Hindlimb muscle (tissue), 1 donor: Measurements from ENCODE around the gene IFI44L. TPM values are rescaled to one million over a fixed set of nuclear protein-coding genes. Genes with fewer than 3 reads are reported as not detected.

Experiments
- DNase-seq: peaks from one replicate; pipeline ENCODE4 v3.0.0-alpha.2; 2013
- polyA plus RNA-seq: library from polyadenylated mRNA; unstranded; fragments of 120-200 nt; gene quantifications from one replicate; pipeline ENCODE4 v1.2.1, GENCODE V29; 2013; ENCODE audit not compliant: insufficient read length

Gene IFI44L
- polyA plus RNA-seq, 1 donor = 1.7 TPM

DNA sequence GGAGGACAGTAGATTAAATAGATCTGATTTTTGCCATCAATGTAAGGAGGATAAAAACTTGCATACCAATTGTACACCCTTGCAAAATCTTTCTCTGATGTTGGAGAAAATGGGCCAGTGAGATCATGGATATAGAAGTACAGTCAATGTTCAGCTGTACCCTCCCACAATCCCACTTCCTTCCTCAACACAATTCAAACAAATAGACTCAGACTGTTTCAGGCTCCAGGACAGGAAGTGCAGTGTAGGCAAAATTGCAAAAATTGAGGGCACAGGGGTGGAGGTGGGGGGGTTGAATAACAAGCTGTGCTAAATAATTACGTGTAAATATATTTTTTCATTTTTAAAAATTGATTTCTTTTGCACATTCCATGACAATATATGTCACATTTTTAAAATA lies 25.5 kb downstream of the IFI44L start:
- DNase-seq = no peak

DNA sequence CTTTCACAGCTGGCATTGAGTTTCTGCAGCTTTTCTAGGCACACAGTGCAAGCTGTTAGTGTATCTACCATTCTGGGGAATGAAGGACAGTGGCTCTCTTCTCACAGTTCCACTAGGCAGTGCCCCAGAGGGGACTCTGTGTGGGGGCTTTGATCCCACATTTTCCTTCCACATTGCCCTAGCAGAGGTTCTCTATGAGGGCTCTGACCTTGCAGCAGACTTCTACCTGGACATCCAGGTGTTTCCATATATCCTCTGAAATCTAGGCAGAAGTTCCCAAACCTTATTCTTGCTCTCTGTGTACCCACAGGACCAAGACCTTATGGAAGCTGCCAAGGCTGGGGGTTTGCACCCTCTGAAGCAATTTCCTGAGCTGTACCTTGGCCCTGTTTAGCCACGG lies 27.0 kb downstream of the IFI44L start:
- no peak for DNase-seq

DNA sequence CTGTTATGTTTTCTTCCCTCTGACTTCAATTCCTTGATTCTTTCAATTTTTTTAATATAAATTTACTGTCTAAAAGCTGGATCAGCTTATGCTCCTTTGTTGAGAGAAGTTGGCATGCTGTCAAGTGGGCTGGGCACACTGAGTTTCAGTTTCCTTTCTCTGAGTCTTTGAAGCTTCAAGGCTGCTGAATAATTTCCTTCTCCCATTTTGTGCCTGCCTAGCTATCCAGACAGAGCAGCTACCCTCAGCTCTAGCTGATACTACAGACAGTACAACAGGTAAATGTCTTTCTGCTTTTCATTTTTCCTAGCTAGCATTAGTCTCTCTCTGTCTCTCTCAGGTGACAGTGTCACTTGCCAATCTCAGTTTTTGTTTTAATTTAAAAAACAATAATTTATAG lies 29.4 kb downstream of the IFI44L start, which contains the start of gene IFI44:
Gene IFI44, plus strand, starts transcription at position 204 of the 400 bp plus-strand sequence. CDS start 365 bp downstream, outside the sequence.
- DNase-seq = peak; percentile 80

- peak; percentile 18 for DNase-seq
Observed at GRCh38 chr1:78650114-78650660, 29.9 kb downstream of the IFI44L start.

GRCh38 chr1:78651241-78651640 lies 31.0 kb downstream of the IFI44L start:
- DNase-seq = peak; percentile 23

DNA sequence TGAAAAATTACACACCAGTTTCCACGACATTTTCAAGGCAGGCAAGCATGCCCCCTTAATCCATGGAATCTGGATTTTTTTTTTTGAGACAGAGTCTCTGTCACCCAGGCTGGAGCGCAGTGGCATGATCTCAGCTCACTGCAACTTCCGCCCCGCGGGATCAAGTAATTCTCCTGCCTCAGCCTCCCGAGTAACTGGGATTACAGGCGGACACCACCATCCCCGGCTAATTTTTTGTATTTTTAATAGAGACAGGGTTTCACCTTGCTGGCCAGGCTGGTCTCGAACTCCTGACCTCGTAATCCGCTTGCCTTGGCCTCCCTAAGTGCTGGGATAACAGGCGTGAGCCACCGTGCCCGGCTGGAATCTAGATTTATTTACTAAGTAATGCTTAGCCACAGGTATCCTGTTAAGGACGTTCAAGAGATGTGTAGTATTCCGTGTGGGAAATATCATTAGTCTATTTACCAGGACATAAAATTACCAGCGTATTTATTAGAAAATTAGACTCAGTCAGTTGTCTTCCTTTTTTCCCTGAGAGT lies 31.8 kb downstream of the IFI44L start:
- no peak for DNase-seq

GRCh38 chr1:78658901-78659300 lies 38.7 kb downstream of the IFI44L start:
- DNase-seq = no peak

DNA sequence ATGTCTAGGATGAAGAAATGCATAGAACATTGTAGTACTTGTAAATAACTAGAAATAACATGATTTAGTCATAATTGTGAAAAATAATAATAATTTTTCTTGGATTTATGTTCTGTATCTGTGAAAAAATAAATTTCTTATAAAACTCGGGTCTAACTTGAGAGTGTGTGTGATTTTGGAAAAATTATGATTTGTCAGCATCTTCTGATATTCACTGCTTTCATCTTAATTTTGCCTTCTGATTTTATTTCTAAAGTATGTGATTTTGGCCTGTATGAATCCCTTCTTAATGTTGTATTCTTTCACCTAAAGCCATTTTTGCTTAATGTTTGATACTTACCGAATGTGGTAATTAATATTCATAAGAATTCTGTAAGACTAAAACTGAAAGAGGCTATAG lies 43.7 kb downstream of the IFI44L start:
- DNase-seq = no peak

DNA sequence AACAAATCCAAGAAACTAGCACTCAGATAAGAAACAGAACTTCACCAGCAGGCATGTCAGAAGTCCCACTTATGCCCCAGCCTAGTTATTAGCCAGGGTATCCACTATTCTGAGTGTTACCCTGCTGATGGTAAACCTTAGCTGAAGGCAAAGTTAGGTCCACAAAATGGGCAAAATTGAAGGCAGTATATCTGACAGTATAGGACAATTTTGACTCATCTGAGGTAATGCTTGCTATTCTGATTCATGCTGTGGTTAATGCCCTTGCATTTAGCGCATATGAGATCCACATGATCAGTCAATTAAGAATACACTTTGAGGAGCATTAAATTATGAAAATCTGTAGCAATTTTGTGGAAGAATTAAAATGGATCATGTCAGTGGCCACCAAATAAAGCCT lies 44.5 kb downstream of the IFI44L start:
- no peak for DNase-seq

- no peak for DNase-seq
Observed at GRCh38 chr1:78665809-78666208, 45.6 kb downstream of the IFI44L start.

GRCh38 chr1:78667939-78668338 lies 47.7 kb downstream of the IFI44L start:
- DNase-seq = no peak

GRCh38 chr1:78668427-78668826 lies 48.2 kb downstream of the IFI44L start:
- DNase-seq = no peak

GRCh38 chr1:78672428-78672827 lies 52.2 kb downstream of the IFI44L start:
- DNase-seq = no peak

GRCh38 chr1:78673120-78673519 lies 52.9 kb downstream of the IFI44L start:
- DNase-seq = no peak

- peak; percentile 61 for DNase-seq
Observed at GRCh38 chr1:78676347-78676982, 56.2 kb downstream of the IFI44L start.

DNA sequence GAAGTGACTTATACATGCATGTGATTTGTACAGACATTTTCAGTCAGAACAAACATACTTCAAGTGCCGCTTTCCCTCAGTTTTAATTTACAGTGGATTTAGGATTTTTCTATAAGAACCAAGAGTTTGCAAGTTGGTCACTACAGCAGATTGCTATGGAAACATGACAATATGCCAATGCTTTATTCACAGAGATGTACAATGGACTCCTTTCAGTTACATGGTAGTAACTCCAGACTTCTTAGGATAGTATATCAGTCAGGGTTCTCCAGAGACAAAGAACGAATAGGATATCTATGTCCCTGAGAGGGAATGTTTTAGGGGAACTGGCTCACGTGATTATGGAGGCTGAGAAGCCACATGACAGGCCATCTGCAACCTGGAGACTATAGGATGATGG lies 56.7 kb downstream of the IFI44L start:
- DNase-seq = no peak

DNA sequence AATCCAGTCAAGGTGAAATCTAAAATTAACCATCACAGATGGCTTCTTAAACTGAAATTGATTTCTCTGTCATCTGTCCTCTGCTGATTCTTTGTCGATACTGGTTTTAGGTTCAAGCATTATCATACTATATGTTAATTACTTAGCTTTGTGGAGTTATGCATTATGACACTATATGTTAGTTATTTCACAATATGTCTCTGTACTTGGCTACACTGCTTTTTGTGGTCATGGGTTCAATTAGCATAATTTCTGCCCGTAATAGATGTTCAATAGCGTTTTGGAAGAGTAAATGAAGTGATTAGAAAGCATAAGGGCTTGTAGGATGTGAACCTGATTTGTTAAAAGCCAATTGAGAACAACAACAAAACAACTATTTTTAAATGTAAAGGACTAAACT lies 57.5 kb downstream of the IFI44L start:
- DNase-seq = no peak

DNA sequence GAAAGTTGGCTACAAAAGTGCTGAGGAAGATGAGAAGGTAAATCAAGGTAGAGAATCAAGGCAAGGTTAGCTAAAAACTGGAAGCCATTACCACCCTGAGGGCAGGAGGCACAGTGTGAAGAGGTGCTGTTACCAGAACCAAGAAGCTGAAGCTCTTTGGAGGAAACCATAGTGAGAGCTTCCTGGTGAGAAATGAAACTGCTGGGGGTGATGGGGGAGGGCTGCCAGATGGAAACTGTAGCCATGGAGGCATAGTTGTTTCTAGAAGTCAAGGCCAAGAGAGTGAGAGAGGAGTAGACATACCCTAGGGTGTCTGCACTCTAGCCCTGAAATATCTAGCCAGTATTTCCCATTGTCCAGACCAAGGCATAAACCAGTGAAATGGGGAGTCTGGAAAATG lies 58.1 kb downstream of the IFI44L start:
- DNase-seq = no peak

- no peak for DNase-seq
Observed at GRCh38 chr1:78681265-78681664, 61.0 kb downstream of the IFI44L start.

DNA sequence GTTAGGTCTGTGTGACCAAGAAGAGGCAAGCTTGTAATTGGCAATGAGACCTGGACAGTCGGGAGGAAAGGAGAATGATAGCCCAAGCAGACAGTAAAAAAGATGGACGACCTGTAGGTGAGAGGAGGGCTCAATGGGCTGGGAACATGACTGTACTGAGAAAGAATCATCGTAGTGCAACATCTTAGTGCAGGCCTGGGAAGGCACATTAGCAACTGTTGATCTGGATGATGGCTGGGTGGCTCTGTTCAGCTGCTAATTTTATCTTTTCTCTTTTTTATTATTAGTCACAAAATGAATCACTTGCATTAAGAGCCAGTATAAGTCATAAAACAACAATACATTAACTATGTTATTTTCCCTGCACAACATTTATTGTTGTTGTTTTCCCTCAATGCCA lies 62.2 kb downstream of the IFI44L start:
- DNase-seq = no peak

GRCh38 chr1:78683079-78683478 lies 62.8 kb downstream of the IFI44L start:
- no peak for DNase-seq

DNA sequence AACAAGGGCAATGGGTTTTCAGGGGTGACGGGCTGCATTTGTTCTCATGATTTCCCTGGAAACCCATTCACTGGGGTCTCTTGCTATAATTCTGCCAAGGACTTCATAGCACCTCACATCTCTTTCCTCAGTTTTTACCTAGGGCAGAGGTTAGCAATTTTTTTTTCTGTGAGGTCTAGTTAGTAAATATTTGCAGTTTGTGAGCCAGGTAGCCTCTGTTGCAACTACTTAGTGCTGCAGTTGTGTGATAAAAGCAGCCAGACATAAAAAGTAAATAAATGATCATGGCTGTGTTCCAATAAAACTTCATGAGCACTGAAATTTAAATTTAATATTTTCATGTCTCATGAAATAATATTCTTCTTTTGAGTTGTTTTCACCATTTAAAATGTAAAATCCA lies 67.1 kb downstream of the IFI44L start:
- no peak for DNase-seq

- no peak for DNase-seq
Observed at GRCh38 chr1:78687914-78688313, 67.7 kb downstream of the IFI44L start.

DNA sequence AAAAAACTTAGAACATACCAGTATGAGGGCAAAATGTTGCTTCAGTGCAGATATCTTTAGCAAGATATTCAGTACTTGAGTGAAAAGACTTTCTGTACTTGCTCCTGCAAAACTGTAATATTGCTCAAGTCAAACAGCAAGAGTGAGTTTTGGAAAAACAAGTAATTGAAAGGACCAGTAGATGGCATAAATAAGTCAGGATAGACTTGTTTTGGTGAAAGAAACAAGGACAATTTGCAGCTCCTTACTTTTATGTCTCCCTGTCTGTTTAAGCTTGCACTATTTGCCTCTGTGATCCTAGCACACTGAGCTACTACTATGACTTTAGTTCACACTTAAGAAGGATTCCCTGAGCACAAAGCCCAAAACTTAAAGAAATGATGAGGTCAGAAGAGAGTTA lies 68.4 kb downstream of the IFI44L start:
- peak; percentile 15 for DNase-seq

DNA sequence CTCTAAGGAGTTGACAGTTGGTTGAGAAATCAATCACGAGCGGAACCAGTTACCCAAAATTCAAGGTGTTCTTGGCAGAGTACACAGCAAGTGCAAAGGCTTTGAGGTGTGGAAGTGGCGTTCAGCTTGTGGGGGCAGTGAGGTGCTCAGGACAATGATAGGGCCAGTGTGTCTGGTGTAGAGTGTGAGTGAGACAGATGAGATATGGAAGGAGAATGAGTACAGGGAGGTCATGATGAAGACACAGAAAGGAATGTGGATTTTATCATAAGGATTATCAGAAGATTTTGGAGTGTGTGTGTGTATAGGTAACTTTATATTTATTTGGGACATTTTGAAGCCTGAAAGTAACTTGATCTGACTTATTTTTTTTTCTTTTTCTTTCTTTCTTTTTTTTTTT lies 70.3 kb downstream of the IFI44L start:
- DNase-seq = no peak
